HG03571 (cell line): ENCODE results near the gene CACNA1H.
"Not testable (repeated sequence)": the region's sequence is repeated elsewhere in the genome, so short reads cannot be mapped to it uniquely, and the experiment has no call there.

Experiments used
- ATAC-seq: cut with Tn5 transposase; IDR thresholded peaks from one replicate; pipeline ENCODE4 v1.9.1; 2021; ENCODE audit not compliant: unreplicated experiment

The CACNA1H gene

DNA sequence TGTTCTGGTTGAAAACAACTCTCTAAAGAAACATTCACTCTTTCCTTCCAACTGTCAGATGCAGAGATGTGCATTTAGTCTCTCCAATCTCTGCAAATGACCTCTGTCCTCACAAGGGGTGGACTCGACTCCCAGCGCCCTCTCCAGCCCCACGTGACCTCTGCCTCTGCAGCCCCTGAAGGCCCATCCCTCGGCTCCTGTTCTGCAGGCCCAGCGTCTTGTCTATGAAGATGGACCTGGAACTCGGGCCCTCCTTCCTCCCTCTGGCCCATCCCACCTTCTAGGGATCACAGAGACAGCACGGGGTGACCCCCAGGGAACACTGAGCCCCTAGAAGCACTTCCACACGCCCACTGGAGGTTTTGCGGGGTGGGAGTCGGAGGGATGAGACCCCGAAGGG, 90.5 kb downstream of the CACNA1H start:
- ATAC-seq: not testable (repeated sequence)

DNA sequence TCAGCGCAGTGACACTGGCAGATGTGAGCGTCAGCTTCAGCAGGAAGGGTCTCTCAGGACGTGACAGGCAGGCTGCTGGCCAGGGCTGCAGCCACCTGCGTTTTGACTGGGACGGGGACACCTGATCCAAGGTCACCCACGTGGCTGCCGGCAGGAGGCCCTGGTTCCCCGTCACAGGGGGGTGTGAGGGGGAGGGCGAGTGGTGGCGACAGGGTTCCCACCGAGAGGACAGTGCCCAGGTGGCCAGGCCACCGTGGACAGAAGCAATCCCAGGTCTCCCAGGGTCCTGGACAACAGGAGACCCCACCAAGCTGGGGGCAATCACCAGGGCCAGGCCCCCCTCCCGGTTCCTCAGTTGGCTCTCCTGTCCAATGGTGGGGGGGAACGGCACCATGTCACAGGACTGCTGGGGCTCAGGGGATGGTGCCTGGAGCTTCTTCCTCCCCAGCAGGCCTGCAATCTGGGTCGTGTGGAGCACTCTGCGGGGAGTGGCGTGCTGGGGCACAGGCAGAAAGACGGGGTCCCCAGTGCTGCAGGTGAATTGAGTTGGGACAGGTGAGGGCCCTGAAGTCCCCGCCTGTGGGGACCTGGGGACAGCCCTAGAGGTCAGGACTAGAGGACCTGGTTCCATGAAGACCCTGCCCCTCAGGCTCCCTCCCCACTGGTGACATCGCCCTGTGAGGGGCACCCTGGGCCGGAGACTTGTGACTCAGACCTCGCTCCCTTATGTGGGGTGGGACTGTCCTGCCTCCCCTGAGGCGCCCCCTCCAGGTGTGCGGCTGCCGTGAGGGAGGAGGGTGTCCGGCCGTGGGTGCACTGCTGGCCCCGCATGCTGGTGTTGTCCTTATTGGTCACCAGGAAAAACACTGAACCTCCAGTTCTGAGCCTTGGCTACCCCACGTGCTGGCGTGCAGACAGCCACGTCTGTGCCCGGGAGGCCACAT, 91.3 kb downstream of the CACNA1H start:
- not testable (repeated sequence) for ATAC-seq

DNA sequence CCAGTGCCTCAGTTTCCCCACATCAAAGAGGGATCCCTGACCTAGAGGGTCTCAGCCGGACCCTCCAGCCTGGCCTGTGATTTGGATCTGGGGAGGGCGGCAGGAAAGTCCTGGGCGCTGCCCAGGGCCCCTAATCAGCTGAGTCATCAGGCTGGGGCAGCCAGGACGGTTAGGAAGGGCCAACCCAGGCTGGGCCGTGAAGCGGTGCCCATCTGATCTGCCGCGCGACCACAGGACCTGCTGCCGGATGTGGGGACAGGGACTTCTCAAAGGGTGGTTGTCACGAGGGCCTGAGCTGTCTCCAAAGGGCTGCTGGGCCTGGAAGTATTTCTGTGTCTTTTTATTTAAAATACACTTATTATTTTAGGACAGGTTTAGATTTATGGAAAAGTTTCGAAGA, 92.0 kb downstream of the CACNA1H start:
- no peak for ATAC-seq

DNA sequence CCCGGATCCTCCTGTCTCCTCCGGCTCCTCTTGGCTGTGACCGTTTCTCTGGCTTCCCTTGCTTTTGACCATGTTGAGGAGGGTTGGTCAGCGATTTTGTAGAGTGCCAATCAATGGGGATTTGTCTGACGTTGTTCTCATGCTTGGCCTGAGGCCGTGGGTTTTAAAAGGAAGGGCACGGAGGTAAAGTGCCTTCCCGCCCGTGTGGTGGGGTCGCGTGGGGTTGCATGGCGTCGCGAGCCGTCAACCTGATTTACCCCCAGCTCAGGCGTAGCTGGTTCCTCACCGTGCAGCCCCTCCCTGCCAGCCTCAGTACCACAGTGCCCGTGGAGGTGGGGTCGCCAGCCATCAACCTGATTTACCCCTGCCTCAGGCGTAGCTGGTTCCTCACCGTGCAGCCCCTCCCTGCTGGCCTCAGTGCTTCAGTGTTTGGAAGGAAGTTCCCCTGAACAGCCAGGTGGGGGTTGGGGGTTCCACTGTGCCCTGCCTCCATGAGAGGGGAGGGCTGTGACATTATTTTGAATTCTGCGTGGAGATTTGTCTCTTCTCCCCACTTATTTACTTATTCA, 92.6 kb downstream of the CACNA1H start:
- no peak for ATAC-seq

DNA sequence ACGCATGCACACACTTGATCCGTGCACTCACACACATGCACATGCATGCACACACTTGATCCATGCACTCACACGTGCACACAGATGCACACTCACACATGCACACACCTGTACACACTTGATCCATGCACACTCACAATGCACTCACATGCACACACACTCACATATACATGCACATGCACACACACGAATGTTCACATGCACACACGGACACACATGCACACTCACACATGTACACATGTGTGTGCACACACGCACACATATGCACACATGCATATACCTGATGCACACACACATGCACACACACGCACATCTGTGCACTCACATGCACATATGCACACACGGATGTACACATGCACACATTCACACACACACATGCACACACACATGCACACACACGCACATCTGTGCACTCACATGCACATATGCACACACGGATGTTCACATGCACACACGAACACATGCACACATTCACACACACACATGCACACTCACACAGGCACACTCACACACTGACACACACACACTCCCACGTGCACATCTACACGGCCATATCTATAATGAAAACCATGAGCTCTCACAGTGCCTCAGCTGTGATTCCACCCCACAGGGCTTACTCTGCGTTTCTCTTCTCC, 95.1 kb downstream of the CACNA1H start:
- ATAC-seq: not testable (repeated sequence)

DNA sequence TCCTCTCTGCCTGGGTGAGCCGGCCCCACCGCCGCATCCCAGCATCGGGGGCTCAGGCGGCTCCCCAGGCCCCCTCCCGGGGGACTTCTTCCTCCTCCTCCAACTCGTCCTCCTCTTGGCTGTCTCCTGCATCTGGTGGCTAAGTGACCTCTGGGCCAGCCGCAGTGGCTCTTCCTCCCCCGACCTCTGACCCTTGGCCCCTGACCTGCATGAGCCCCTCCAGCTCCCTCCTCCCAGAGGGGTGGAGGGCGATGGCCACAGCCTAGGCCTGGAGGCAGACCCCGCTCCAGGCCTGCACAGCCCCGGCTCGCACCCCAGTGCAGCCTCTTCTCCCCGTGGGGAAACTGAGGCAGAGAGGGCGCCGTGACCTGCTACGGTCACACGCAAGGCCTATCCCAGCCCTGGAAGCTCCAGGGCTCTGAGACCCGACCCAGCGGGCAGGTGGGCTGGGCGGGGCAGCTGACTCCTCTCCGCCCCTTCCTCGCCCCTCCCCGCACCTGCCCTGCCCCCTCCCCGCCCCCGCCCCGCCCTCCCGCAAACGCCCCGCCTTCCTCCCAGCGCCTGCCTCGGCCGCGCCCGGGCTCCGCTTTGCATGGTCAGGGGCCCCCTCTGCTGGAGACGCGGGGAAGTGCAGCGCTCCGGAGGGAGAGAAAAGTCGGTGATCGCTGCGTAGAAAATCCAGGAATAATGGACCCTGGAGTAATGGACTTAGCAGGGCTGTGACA, 96.3 kb downstream of the CACNA1H start:
- ATAC-seq: not testable (repeated sequence)

DNA sequence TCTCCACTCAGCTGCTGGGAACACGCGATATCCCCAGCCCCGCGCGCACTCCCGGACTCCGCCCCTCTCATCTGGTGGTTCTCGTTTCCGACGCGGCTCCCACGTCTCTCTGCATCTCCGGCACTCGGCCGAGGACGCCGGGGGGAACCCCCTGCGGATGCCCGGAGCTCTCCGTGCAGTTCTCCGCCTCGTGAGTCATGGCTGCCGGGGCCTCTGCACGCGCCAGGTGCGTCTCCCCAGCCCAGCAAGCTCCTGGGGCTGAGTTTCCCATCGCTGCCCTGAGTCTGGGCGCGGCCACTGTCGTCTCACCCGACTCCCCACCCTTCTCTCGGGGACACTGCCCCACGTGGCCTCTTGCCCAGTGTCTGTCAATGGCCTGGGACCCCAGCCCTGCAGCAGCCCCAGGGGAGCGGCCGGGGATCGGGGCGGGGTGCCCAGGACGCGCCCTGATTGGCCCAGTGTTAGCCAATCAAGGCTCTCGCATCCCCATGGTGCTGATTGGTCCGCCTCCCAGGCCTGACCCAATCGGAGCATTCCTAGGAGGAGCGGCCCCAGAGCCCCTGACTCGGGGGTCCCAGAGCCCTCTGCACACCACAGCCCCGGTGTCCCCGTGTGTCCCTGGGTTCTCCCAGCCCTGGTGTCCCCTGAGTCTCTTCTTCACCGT, 100.9 kb downstream of the CACNA1H start:
- ATAC-seq: not testable (repeated sequence)

DNA sequence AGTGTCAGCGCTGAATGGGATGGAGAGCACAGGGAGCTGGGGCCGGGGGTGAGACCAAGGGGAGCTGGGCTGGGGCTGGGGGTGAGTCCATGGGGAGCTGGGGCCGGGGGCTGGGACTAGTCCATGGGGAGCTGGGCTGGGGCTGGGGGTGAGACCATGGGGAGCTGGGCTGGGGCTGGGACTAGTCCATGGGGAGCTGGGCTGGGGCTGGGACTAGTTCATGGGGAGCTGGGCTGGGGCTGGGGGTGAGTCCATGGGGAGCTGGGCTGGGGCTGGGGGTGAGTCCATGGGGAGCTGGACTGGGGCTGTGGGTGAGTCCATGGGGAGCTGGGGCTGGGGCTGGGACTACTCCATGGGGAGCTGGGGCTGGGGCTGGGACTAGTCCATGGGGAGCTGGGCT, 101.9 kb downstream of the CACNA1H start:
- not testable (repeated sequence) for ATAC-seq

DNA sequence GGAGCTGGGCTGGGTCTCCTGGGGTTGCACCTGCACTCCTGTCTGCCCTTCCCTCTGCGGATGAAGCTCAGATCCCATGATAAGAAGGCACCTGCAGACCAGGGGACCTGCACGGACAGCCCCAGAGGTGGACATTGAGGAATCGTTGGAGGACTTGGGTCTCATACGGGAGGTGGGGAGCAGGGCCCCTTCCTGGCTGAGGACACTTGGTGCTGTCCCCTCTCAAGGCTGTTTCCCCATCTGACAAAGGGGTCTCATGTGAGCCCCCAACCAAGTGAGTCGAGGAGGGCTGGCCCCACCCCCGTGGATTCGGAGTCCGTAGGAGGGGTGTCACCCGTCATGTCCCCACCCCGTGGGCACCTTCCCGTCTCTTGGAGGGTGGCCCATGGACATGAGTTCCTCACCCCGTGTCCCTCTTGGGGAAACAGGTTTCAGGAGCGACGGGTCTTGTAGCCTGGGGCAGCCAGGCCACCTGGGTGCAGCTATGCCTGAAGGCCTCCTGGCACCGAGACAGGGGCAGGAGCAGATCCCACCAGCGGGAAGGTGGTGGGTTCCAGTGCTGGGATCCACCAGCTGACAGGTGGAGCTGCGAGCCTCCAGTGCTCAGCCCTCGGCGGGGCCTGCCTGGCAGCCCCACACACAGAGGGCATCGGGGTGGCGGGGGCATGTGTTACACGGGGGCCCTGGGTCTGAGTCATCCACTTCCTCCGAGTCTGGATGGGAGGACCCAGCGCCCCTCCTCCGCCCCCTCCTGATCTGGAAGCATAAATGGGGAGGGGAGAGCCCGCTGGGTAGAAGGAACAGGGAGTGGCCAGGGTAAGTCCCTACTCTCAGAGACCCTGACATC, 102.6 kb downstream of the CACNA1H start, which contains the start of gene TPSD1:
Gene TPSD1 (plus strand): TSS at position 794 of the 847 bp plus-strand sequence. CDS start 212 bp downstream, outside the sequence.
- ATAC-seq: not testable (repeated sequence)

DNA sequence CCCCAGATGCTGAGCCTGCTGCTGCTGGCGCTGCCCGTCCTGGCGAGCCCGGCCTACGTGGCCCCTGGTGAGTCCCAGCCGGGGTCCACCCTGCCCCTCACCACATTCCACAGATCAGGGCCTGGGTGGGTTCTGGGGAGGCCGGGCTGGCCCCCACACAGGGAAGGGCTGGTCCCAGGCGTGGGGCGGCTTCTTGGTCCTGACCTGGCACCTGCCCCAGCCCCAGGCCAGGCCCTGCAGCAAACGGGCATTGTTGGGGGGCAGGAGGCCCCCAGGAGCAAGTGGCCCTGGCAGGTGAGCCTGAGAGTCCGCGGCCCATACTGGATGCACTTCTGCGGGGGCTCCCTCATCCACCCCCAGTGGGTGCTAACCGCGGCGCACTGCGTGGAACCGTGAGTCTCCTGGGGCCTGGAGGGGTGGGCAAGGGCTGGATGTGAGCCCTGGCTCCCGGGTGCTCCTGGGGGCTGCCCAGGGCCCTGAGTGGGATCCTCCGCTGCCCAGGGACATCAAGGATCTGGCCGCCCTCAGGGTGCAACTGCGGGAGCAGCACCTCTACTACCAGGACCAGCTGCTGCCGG, 103.5 kb downstream of the CACNA1H start:
- ATAC-seq: not testable (repeated sequence)

DNA sequence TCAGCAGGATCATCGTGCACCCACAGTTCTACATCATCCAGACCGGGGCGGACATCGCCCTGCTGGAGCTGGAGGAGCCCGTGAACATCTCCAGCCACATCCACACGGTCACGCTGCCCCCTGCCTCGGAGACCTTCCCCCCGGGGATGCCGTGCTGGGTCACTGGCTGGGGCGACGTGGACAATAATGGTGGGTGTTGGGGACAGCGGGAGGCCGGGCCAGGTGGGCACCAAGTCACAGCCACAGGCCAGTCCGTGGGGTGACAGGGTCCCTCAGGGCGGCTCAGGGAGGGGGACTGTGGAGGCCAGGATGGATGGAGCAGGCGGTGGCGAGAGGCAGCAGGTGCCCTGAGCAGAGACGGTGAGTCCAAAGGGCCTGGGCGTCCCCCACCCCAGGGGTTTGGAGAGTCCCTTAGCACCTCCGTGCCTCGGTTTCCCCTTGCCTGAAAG, 104.0 kb downstream of the CACNA1H start:
- no peak for ATAC-seq

DNA sequence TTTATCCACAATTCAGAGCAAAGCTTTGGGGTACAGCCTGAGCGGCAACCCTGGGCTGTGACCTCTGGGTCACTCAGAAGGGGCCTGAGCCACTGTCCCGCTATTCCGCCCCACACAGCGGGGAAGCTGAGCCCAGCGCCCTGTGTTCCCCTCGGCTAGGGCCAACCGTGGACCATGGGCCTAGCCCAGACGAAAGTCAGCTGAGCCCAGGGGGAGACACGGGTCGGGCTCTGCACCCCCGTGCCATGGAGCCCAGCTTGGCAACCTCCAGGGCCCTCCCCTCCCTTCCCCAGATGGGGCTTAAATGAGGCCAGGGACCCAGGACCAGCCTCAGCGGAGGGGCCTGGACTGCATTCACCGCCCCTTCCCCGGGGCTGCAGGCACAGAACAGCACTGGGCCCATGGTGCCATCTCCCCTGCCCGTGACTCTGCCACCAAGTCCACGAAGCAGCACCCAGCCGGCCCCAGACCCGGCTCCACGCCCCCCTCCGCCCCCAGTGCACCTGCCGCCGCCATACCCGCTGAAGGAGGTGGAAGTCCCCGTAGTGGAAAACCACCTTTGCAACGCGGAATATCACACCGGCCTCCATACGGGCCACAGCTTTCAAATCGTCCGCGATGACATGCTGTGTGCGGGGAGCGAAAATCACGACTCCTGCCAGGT, 104.8 kb downstream of the CACNA1H start:
- ATAC-seq: no peak

DNA sequence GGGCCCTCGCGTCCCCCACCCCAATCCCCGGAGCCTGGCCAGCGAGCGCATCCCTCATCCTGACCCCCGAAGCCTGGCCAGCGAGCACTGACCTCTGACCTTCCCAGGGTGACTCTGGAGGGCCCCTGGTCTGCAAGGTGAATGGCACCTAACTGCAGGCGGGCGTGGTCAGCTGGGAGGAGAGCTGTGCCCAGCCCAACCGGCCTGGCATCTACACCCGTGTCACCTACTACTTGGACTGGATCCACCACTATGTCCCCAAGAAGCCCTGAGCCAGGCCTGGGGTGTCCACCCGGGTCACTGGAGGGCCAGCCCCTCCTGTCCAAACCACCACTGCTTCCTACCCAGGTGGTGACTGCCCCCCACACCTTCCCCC, 105.3 kb downstream of the CACNA1H start:
- no peak for ATAC-seq

DNA sequence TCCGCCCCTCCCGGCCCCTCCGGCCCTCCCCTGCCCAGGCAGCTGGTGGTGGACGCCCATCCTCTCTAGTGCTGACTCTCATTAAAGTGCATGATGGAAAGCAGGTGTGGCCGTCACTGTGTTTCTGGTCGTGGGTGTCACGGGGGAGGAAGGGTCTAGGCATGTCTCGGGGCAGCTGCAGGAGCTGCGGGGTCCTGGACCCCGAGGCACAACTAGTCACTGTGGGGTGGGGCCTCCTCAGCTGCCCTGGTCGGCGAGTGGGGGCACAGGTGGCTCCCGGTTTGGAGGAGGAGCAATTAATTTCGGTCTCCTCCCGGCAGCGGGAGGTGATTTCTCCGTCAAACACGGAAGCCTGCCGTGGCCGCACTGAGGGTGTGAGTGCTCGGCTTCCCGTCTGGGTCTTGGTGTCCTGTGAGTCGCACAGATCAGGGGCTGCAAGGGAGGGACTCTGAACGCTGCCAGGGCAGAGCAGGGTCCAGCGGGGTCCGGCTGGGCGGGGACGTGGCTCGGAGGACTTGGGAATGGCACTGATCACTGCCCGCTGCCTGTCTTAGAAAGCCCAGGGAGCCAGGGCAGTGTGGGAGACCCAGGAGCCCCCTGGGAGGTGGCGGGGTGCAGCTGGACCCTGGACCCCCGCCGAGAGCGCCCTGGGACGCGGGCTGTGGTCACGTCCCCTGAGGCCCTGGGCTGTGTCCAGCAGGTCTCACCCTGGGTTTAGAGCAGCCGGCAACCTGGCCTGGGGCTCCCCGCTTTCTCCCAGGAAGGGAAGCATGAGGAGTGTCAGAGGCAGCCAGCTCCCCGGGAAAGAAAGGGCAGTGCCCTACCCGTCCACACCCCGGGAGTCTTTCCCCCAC, 106.2 kb downstream of the CACNA1H start:
- no peak for ATAC-seq

DNA sequence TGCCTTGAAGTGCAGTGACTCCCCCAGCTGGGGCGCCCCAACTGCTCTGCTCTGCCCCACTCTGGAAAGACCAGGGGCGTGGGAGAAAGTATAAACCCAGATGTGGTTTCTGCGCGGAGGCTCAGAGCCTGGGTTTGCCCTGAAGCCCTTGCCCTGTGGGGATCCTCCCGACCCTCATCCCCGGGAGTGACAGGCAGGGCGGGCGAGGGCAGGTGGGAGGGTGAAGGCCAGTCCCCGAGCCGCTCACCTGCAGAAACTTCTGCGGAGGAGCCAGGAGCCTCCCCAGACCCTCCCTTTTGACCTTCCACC, 106.8 kb downstream of the CACNA1H start:
- ATAC-seq: no peak

DNA sequence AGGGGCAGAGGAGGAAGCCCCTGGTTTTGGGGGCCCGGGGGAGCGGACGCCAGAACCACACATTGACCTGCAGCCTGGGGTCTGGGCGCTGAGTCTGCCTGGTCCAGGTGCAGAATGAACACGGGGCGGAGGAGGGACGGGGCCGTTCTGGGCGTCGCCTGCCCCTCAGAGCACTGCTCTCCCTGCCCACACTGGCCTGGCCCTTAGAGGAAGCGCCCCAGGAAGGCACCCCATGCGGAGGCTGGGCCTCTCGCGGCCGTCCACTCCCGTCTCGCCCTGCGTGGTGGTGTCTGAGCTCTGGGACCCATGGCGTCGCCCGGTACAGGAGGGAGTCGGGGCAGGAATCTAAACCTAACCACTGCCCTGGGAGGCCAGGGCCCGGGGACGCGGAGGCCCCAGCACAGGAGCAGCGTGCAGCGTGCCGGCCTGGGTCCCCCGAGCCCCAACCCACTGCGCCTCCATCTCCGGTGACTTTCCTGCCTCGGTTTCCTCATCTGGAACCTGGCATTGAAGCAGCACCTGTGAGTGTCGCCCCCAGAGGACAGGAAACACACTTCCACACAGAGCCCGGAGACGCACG, 107.3 kb downstream of the CACNA1H start:
- no peak for ATAC-seq

DNA sequence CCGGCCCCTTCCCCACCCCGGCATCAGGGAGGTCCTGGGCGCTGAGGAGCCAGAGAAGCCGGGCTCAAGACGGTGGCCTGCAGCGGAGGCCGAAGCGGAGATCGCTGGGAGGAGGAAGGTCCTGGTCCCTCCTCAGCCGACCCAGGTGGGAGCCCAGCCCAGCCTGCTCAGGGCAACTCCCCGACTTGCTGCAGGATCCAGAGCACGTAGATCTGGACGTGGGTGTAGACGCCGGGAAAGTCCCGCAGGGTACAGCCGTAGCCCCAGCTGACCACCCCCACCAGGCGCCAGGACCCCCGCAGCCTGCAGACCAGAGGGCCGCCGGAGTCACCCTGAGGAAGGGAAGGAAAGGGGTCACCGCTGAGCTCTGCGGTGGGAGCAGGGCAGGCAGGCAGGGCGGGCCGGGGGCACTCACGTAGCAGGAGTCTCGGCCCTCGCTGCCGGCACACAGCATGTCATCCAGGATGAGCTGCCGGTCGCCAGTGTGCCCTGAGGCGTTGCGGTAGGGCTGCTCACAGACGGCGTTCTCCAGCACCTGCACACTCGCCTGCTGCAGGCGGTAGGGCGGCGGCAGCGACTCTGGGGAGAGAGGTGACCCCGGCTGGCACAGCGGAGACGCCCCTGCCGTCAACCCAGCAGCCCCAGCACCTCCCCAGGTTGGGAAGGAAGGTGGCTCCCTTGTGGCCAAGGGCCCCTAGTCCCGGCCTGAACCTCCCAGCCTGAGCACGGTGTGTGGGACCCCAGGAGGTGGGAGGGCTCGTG, 108.4 kb downstream of the CACNA1H start:
- no peak for ATAC-seq
